Measurements from ENCODE around the gene GGN. TPM values are rescaled to one million over a fixed set of nuclear protein-coding genes. Genes with fewer than 3 reads are reported as not detected.

The GGN gene
- total and polyA plus RNA-seq, 2 of the 13 experiments (the other 11 are each of a cell fraction or from before 2014, with no cell fraction given), result not detected

DNA sequence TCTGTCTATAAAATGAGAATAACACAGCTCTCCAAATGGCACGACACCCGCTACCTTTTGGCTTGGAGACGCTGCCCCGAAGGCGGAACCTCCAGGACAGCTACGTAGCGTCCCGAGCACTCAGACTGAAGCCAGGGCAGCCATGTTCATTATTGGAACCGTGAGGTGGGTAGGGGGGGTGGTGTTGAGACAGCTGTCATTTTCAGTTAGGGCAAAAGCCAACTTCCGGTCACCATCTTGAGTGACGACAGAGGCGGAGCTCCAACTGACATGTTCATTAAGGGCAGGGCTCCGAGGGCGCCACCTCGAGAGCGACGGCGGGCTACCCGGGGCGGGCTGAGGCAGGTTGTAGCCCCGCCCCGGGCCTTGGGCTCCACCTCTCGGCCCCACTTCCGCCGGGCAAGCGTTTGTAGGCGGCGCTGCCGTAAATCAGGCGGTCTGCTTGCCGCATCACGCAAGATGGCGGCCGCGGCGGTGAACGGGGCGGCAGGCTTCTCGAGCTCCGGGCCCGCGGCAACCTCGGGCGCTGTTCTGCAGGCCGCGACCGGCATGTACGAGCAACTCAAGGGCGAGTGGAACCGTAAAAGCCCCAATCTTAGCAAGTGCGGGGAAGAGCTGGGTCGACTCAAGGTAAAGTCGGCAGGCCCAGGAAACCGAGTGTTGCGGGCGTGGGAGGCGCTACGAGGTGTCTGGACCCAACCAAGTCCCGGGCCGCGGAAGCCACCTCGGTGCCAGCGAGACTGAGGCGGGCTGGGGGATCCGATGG, 13.3 kb downstream of the GGN start, which contains the start of gene PSMD8 (continued):
- TF ChIP-seq ZHX2 (IDR thresholded peaks at IDR 0.05; ENCODE audit: low read depth) (peak; percentile 98), ZHX2 (CRISPR knock-in tag; IDR thresholded peaks at IDR 0.05; ENCODE audit: borderline replicate concordance) (no peak), ZNF598 (CRISPR knock-in tag; IDR thresholded peaks at IDR 0.05; ENCODE audit: borderline replicate concordance) (no peak; the same call in 1 of the 2 replicates), ONECUT2 (CRISPR knock-in tag; IDR thresholded peaks at IDR 0.05) (no peak), ZNF878 (CRISPR knock-in tag; IDR thresholded peaks at IDR 0.05) (no peak), NAIF1 (CRISPR knock-in tag; IDR thresholded peaks at IDR 0.05; ENCODE audit: borderline replicate concordance) (peak; percentile 99), TBX2 (CRISPR knock-in tag; IDR thresholded peaks at IDR 0.05; ENCODE audit: borderline replicate concordance) (peak; percentile 92), ZNF207 (IDR thresholded peaks at IDR 0.05; ENCODE audit: borderline replicate concordance) (no peak), PITX1 (CRISPR knock-in tag; IDR thresholded peaks at IDR 0.05) (peak; percentile 49; the same call in 1 of the 2 replicates), ZNF576 (CRISPR knock-in tag; IDR thresholded peaks at IDR 0.05) (no peak; the same call in 1 of the 2 replicates), ZNF770 (CRISPR knock-in tag; IDR thresholded peaks at IDR 0.05) (no peak), SNAI1 (CRISPR knock-in tag; IDR thresholded peaks at IDR 0.05; ENCODE audit: borderline replicate concordance) (peak; percentile 86; the same call in 1 of the 2 replicates), RORA (CRISPR knock-in tag; IDR thresholded peaks at IDR 0.05) (no peak), EHMT2 (IDR thresholded peaks at IDR 0.05; ENCODE audit: borderline replicate concordance, low read depth, low read length) (no peak; the same call in 1 of the 2 replicates), SMAD1 (CRISPR knock-in tag; IDR thresholded peaks at IDR 0.05; ENCODE audit: borderline replicate concordance, low read depth) (no peak; the same call in 1 of the 2 replicates), ZNF317 (CRISPR knock-in tag; IDR thresholded peaks at IDR 0.05) (peak; percentile 75), GABPA (IDR thresholded peaks at IDR 0.05; ENCODE audit: low read depth, low read length) (peak; percentile 65), GABPA (CRISPR knock-in tag; IDR thresholded peaks at IDR 0.05; ENCODE audit: low read depth) (peak; percentile 95), ZNF619 (CRISPR knock-in tag; IDR thresholded peaks at IDR 0.05) (peak; percentile 77; the same call in 1 of the 2 replicates), ZNF766 (CRISPR knock-in tag; IDR thresholded peaks at IDR 0.05; ENCODE audit: borderline replicate concordance) (no peak), ZNF564 (CRISPR knock-in tag; IDR thresholded peaks at IDR 0.05) (peak; percentile 67; the same call in 1 of the 2 replicates)
